Erythroblast (primary cell): Measurements from ENCODE around the gene ZNF668.

Source experiments
- DNase-seq, 2 experiments: peaks; one replicate each; lab custom pipeline; 2025; lab: John Stamatoyannopoulos, UW
- GATA1 ChIP-seq: IDR thresholded peaks from 2 replicates; pipeline ENCODE4 v1.6.1; 2011; ENCODE audit warnings: low read depth, mild to moderate bottlenecking, control low read depth, low read length, moderate library complexity
- POLR2A ChIP-seq: IDR thresholded peaks from 2 replicates; pipeline ENCODE4 v1.6.1; 2011; ENCODE audit warnings: mild to moderate bottlenecking, low read length

The ZNF668 gene

DNA sequence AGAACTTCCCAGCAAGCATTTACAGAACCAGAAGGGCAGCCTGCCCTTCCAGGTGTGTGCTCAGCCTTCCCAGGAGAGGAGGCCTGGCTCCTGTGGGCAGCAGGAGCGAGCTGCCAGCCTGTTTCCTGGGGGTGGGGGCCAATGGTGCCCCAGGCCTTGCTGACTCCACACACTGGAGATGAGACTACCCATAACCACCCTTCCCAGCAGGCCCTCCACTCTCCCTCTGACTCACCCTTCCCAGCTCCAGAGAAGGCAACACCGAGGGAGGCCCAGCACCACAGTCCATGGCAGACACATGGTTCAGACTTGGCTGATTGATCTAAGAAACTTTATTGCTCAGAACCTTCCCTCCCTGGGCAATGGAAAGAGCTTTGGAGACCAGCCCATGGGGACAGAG, 16.5 kb upstream of the ZNF668 start:
- no peak for DNase-seq
- no peak for TF ChIP-seq POLR2A
- TF ChIP-seq GATA1, result no peak

DNA sequence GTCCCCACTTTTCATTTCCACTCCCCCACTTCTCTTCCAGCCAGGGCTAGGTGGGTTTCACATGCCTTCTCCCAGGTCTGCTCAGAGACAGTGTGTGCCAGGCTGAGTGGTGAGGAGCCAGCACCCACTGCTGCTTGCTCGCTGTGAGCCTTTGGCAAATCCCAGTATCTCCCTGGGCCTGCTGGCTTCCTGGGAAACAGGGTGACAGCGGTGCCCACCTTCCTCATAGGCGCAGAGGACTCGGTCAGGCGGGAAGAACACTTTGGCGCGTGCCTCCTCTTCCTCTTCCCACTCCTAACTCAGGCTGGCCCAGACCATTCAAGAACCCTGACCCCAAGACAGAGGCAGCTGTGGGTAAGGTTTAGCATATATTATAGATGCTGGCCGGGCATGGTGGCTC, 15.2 kb upstream of the ZNF668 start:
- TF ChIP-seq GATA1, result no peak
- TF ChIP-seq POLR2A, result no peak

DNA sequence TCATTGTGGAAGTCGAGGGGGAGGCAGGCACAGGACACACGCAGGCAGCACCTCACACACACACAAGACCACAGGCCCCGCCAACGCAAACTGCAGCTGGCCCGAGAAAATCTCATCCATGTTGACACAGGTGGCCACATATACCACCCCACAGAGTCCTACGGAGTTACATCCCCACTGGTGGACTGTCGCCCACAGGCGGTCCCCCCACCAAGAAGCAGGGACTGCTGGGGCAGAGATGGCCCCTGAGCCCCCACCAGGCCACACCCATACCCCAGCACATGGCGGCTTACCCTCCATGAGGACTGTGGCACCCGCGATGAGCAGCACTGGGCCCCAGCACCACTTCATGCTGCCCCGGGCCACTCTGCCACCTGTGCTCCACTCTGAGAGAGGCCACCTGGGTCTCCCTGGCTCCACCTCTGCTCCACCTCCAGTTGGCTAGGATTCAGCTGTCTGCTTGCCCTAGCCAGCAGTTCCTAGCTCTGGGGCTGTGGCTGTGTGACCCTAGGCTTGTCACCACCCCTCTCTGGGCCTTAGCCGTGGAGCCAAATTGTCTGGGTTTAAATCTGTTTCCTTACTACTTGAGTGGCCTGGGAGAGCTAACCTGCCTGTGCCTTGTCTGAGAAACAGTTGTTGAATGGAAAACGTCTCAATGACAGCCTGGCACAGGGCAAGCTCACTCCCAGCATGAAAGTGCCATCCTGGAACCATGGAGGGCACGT, 14.6 kb upstream of the ZNF668 start, which contains the start of gene PRSS53:
TSS of gene PRSS53 (minus strand) at position 485 of the 725 bp plus-strand sequence. CDS start at position 351, 134 bp downstream.
- TF ChIP-seq GATA1, result no peak
- TF ChIP-seq POLR2A, result no peak
- DNase-seq, result no peak

More for the DNA sequence above, 15.2 kb upstream of the ZNF668 start:
- DNase-seq, result no peak

DNA sequence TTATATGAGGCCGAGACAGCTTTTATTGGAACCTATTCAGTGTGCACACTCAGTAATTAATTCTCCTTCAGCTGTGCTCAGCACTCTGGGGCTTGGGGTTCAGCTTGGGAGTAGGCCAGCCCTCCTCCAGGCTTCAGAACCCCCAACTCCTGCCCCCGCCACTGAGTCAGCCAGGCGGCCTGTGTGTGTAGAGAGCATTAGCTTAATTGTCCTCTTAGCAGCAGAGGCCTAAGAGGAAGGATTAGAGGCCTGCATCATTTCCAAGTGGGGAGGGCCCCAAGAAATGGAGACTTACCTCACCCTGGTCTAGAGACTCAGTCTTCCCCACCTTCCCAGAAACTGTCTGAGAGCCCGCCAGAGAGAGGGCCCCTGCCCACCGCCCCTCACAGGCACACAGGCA, 13.9 kb upstream of the ZNF668 start:
- DNase-seq, result no peak
- TF ChIP-seq POLR2A (no peak), GATA1 (no peak)

DNA sequence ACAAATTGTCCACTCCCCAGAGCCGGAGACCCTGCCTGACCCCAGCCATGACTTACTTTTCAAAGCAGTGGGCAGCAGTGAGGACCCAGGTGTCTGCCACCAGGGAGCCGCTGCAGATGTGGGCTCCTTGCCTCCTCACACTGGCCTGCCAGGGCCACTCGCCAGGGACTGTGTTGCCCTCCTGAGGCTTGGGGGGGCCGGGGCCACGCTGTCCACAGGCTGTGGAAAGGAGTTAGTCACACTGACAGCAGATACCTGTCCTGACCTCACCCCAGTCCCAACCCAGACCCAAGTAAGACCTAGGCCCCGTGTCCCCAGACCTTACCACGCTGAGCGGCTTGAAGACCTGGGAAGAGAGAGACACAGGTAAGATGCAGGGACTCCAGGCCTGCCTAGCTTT, 13.4 kb upstream of the ZNF668 start:
- DNase-seq, result no peak
- TF ChIP-seq GATA1, result no peak
- TF ChIP-seq POLR2A, result no peak

GRCh38 chr16:31086629-31086906, 12.5 kb upstream of the ZNF668 start:
- TF ChIP-seq GATA1, result no peak
- TF ChIP-seq POLR2A, result no peak
- no peak for DNase-seq

GRCh38 chr16:31085873-31086628, 12.0 kb upstream of the ZNF668 start:
- no peak for TF ChIP-seq GATA1
- TF ChIP-seq POLR2A, result no peak
- DNase-seq, result no peak

- no peak for DNase-seq
These were observed 11.4 kb upstream of the ZNF668 start for GRCh38 chr16:31085411-31085810.

DNA sequence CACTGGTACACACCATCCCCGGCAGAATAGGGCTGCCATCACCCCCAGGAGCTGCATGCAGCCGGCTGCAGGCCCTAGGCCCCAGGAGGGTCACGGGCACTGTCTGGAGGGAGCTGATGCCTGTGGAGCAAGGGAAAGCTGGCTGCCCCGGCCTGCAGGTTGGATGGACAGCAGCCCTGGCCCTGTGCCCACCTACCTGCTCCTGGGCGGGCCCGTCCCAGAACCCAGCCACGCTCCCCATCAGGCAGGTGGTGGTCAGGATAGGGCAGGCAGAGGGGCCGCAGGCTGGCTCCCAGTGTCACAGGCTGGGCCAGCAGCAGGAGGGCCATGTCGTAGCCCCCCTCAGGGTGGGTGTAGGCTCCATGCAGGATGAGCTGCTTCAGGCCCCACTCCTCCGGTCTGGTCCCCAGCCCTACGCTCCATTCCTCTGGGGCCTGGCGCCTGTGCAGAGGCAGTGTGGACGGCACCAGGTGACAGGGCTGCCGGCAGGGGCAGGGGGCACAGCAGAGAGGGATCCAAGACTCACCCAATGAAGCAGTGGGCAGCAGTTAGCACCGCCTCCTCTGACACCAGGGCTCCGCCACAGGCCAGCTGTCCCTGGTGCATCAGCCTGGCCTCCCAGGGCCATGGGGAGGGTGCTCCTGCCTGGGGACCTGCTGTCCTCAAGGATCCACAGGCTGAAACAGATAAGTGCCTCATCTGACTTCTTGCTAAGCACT, 10.7 kb upstream of the ZNF668 start:
- no peak for TF ChIP-seq GATA1
- peak; percentile 4 for TF ChIP-seq POLR2A
- DNase-seq, result no peak

More at GRCh38 chr16:31085411-31085810, 11.4 kb upstream of the ZNF668 start:
- TF ChIP-seq GATA1 (no peak), POLR2A (no peak)

DNA sequence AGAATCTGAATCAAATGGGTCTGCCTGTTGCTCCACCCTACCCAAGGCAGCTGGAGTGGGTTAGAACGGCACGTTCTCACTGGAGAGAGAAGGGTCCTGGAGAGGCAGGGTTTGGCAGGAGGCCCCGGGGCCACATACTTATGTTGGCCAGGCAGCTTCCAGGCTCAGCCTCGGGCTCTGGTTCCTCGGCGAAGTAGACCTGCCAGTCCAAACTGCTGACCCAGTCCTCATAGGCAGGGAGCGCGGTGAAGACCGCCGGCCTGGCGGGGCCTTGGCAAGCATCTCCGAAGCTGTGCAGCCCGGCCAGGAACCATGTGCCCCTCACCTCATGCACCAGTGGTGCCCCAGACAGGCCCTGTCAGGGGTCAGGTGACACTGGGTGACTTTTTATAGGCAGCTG, 9.9 kb upstream of the ZNF668 start:
- no peak for DNase-seq
- TF ChIP-seq GATA1, result no peak
- TF ChIP-seq POLR2A, result no peak

DNA sequence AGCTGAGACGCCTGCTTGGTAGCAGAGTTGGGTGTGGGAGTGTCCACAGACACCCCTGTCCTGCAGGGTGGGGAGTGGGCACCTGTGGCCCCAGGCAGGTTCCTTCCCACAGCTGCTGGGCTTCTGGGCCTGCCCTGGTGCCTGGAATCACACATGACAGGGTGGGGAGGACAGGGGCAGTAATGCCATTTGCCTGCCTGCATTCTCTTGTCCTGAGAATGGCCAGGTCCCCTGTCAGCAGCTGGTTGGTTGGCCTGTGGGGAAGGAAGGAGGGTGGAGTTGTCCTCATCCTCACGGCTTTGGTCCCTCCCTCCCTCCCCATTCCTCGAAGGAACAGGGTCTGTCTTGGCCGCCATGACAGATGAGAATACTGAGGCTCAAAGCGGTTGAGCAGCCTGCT, 9.5 kb upstream of the ZNF668 start:
- no peak for DNase-seq
- TF ChIP-seq GATA1 (no peak), POLR2A (no peak)

DNA sequence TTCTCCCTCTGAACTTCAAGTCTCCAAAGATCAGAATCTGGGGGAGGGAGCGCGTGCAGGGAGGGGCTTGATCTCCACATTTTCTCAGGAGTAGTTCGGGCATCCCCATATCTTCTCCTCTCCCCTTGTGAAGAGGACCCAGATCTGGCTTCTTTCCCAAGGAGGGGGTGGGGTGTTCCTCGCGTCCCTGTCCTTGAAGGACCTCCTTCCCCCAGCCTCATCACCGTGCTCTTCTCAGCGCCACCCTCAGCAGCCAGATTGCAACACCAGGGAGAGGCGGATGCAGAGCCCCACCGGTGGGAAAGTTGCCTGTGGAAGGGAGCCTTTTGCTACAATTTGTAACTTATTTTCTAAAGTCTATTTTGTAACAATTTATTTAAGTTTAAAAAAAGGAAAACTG, 9.0 kb upstream of the ZNF668 start:
- no peak for TF ChIP-seq GATA1
- TF ChIP-seq POLR2A, result no peak
- DNase-seq, result no peak

DNA sequence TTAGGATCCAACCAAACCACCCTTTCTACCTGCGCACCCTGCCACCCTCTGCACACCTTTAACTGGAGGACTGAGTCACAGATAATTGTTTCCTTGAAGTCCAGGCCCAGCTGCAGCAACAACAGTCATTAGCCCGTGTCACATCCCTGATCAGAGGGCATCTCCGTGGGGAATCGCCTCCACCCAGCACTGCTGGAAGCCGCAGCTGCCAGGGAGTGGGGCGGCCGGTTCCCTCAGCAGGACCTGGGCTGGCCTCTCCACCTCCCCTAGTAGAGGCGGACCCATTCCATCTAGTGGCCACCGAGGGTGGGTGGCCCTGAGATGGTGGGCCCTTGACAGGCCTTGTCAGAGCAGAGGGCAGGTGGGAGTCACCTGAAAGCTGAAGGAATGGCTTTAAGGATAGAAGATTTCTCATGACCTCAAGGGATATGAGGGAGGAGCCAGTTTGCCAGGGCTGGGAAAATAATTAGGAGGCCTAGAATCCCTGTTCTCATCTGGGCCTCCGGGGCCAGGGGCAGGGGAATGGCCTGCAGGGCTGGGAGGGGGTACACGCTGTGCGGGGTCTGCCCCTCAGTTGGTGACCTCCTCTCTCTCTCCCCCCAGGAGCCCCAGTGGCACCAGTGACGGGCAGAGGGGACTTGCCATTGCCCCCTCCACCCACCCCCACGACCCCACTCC, 8.5 kb upstream of the ZNF668 start:
- no peak for DNase-seq
- TF ChIP-seq GATA1, result no peak
